HG03439 (cell line): ENCODE data around the gene IL22RA1.

Experiments
- ATAC-seq: cut with Tn5 transposase; IDR thresholded peaks from one replicate; pipeline ENCODE4 v1.9.1; 2021; ENCODE audit warnings: mild to moderate bottlenecking, moderate library complexity; ENCODE audit not compliant: unreplicated experiment

The IL22RA1 gene

DNA sequence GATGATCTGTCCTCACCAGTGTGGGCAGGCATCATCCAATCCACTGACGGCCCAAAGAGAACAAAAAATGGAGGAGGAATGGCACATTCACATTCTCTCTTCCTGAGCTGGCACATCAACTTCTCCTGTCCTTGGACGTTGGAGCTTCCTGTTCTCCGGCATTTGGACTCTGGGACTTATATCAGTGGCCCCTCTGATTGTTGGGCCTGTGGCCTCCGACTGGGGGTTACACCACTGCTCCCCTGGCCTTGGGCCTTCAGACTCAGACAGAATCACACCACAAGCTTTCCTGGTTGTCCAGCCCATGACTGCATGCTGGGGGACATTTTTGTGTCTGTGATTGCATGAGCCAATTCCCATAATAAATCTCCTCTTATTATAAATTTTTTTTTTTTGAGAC lies 24.1 kb upstream of the IL22RA1 start:
- ATAC-seq = no peak

DNA sequence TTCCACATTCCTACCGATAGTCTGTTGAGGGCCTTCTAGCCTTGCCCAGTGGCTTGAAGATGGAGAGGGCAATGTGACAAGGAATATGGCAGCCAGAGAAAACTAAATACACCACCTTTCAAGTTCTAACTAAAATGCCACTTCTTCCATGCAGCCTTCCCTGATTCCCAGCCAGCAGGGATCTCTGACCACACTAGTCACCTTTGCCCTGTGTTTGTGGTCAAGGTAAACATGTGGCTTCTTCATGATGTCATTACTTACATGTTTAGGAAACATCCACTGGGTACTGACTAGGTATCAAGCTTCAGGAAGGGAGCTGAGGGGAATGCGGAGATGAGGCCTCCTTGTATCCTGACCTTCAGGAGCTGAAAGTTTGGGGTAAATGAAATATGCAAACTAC lies 22.6 kb upstream of the IL22RA1 start:
- ATAC-seq = no peak

DNA sequence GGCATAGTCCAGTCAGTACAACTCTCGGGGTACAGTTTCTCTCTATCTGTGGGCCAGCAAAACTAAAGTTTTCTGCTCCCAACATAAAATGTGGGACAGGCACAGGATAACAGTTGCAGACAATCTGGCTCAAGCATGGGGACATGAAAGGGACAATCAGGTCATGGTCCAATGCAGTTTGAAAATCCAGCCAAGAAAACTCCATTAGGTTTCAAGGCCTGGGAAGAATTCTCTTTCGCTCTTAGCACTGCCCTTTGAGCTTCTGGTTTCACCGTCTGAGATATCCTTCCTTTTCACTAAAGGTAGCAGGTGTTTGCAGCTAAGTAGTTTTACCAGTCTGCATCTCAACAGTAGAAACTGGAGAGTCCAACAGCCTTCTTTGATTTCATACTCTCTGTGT lies 21.1 kb upstream of the IL22RA1 start:
- ATAC-seq = no peak

DNA sequence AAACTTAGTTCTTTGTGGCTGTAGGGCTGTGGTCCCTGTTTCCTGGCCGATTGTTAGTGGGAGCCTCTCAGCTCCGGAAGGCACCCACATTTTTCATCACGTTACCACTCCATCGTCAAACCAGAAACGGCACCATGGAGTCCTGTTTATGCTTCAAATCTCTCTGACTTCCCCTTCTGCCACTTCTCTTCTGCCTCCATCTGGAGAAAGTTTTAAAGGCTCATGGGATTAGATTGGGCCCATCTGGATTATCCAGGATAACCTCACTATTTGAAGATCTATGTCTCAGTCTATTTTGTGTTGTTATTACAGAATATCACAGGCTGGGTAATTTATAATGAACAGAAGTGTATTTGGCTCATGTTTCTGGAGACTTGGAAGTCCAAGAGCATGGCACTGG lies 19.3 kb upstream of the IL22RA1 start:
- no peak for ATAC-seq

DNA sequence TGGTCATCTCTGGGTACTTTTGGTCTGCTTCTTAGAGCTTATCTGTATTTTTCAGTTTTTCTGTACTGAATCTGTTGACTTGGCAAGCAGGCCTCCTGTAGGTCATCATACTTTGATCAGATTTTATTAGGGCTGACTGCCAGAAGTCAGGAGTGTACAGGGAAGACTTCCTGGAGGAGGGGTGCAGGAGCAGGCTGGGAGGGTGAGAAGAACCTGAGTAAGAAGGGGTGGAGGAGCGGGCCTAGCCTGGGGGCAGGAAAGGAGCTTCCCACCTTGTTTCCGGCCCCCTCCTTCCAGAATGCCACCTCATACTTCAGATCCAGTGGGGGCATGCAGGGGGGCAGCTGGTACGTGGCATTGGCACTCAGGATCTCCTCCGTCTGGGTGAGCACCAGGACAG lies 18.3 kb upstream of the IL22RA1 start:
- no peak for ATAC-seq

DNA sequence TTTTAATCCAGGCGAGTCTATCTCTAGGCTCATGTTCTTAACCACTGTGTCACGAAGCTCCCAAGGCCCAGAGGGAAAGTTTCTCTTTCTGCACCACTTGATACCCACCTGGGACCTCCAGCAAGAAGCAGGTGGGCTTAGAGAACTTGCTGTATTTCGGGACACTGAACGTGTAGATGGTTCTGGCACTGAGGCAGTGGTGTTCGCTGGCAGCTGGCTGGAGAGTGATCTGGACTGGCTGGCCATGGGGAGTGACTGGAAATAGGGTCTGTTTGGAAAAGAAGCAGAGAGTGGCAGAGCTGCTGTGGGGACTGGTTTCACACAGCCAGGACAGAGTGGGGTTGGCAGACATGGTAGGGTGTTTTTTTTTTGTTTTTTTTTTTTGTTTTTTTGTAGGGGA lies 16.4 kb upstream of the IL22RA1 start:
- no peak for ATAC-seq

DNA sequence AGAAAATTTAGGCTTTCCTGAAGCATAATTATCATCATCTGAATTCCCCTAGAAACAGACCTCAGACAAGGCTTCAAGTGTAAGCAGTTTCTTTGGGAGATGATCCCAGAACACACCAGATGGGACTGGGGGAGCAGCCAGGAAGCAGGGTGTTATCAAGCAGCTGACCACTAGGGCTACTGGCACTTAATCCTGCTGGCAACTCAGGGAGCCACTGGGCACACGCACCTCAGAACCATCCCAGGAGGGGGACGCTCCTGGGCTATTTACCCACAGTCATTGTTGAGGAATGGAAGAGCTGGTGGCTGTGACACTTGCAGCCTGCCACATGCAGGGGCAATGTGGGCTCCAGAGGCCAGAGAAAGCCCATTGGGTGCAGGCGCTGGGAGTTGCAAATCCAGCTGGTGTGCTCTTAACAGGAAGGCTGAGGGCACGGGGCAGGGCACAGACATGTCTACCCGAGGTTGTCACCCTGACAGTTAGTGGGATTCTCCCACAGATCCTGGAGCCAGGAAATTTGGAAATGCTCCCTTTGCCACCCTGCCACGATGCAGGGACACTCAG lies 15.1 kb upstream of the IL22RA1 start:
- ATAC-seq = no peak

DNA sequence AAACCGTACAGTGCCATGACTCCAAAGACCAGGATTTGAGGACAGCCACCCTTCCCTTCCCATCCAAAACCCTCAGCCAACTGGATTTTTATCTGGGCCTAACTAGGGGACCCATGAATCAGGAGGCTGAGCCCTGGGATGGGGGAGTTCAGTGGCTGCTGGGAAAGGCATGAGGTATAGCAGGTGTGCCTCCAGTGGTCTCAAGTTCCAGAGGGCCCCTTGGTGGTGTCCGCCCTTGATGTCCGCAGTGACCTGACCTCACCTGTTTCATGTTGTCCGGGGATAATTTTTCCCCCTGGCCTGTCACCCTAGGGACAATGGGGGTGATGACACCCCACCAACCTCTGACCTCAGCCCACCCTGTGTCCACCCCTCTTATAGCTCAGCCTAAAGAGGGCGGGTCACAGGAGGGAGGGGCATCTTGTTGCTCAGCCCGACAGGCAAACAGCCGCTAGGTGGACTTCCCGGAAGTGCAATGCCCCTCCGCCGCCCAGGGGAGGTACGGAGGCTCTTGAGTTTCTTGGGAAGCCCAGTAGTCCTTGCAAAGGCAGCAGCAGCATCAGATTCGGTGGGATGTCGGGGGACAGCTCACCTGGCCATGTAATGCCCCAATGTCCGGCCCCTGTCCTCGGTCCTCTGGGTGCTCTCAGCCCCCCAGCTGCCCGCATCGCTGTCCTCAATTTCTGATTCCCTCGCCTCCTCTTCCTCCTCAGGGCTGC lies 13.8 kb upstream of the IL22RA1 start:
- no peak for ATAC-seq

DNA sequence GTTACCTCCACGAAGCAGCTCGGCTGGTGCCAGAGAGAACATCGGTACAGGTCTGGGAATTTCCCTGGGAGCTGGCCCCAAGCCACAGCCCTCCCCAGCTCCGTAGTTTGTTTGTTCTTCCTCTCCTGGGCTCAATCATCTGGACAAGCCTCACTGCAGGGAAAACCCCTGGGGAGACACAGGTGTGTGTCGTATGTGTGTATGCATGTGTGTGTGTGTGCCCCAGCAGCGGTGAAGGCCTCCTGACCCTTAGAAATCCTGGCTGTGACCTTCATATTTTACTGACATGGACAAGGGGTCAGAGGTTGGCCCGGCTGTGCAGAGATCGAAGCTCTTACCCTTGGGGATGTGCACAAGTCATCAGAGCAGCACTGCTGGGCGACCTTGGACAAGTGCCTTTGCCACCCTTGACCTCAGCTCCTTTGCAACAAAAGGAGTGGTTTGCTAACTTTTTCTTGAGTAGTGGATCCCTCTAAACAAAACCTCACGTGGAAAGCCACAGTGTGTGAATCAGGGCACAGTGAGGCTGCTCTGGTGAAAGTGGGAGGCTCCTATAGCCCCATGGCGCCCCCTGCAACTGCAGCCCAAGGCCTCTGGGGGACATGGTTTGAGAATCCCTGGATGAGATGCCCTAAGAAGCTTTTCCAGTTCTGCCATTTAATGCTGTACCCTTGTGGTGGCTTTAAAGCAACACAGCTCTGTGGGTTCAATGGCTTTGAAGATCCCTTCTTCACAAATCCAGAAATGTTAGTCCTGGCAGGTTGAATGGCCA lies 12.3 kb upstream of the IL22RA1 start:
- no peak for ATAC-seq

DNA sequence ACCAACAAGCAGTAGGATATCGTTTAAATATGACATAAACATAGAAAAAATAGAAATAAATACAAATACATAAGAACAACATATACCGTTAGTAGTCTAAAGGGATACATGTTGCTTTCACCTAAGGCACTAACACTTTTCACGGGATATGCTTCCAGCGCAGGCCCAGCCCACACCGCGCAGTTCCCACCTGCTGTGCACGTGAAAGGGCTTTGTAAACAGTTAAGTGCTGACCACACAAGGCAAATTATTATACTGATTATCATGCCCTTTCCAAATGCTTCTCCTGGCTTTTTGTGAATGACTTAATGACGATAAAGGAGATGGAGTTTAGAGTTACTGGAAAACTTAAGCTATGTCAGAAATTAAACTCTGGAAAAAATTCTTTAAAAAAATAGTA lies 11.3 kb upstream of the IL22RA1 start:
- ATAC-seq = no peak

DNA sequence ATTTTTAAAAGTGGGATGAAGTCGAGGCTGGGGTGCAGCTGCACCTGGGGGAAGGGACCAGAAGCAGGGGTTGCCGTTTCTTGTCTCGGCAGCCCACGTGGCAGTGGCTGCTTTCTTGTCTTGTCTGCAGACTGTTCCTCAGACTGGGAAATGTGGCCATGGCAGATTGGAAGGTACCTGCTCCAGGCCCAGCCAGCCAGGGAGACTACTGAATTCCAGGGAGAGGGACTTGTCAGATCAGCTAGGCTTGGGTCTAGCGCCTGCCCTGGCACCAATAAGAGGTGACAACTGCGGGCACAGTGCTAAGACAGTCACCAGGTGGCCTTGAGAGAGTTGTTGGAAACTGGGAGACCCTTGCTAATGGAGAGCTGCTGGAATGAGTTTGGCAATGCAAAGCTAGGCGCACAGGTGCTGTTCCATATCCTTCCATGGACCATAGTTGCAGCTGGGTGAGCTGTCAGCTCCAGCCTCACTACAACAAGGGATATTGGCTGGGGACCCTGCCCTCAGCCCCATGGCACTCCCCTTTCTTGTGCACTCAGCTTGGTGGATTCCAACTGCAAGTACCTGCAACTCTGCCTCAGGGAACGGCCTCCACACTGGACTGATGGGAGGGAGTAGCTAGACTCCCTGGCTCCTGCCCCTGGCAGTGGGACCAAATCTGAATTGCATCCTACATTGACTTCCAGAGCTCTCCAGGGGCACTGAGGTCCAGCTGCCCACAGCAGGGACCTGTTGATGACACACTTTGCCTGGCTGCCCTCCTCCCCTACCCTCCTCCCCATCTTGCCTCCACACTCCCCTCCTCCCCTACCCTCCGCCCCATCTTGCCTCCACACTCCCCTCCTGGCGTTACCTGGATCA lies 9.9 kb upstream of the IL22RA1 start:
- no peak for ATAC-seq

DNA sequence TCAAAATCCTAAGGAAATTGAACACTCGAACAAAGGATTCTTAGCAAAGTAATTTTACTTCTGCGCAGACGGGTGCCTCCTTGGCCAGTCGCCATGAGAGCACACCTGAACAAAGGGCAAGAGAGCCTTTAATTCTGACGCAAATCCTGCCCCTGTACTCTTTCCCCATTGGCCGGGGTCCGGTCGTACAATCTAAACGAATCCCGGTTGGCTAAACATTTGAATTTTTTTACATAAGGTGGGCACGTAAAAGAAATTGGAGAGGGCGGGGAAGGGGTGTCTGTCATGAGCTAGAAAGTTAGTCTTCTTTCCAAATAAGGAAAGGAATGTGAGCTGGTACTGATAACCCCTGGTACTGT lies 8.2 kb upstream of the IL22RA1 start:
- ATAC-seq = no peak

DNA sequence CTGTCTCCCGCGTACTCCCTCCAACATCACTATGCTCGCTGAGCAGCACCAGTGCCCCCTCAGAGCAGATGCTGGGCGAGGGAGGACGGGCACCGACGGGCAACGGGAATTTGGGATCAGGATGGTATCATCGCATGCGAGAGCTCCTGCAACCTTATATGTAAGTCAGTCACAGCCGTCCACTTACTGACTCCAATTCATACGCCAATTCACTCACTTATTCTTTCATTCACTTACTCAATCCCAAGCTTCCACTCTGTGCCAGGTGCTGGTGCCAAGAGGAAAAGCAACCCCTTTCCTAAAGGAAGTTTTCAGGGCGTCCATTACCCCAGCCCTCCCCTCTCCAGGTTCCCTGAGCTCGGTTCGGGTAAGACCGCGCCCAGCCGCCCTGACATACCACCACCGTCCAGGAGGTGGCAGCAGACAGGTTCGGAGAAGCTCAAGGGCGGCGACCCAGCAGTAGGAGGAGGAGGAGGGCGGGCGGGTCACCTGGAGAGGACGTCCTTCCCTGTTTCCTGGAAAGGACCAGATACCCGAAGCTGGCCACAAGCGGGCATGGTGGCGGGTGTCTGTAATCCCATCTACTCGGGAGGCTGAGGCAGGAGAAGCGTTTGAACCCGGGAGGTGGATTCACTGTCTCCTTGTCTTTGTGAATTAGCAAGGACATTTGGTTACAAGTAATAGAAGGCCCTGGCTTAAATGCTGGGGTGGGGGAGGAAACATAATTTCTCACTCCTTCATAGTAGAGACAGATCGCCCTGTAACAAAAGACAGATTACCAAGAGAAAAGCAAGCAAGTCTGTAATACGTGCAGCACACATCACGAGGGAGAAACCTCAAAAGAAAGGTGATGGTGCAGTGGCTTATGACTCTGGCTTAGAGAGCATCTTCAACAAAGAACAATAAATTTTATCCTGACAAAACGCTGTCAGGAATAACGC lies 7.6 kb upstream of the IL22RA1 start:
- ATAC-seq = peak; percentile 76

DNA sequence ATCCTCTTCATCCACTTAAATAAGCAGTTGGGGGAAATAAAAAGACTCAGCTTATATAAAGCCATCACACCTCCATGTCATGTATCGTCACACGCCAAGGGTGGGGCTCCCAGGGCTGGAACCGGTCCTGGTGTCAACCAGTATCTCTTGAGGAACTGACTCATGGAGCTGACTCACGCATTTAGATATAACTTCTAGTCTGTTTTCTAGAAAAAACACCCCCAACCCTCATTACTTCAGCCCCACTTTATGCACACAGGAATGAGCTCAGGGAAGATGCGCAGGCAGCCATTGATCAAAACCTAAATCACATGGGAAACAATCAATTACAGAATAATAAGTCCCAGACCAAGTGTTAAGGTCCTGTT lies 6.9 kb upstream of the IL22RA1 start:
- ATAC-seq = no peak

DNA sequence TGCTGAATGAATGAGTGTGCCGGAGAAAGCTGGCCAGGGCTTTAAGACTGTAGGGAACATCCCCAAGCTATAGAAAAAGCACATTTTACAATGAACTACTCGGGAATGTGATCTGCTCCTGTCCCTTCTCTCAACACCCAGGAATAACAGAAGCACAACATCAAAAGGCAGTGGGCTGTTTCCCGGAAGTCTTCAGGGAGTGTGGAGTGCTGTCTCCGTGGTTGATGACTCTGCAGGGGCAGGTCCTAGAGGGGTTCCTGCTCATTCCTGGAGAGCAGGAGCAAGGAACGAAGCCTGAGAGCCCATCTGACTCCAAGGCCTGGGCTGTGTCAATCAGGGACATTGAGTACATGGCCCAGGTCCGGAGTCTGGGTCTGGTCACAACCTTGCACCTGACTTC lies 4.9 kb upstream of the IL22RA1 start:
- no peak for ATAC-seq

DNA sequence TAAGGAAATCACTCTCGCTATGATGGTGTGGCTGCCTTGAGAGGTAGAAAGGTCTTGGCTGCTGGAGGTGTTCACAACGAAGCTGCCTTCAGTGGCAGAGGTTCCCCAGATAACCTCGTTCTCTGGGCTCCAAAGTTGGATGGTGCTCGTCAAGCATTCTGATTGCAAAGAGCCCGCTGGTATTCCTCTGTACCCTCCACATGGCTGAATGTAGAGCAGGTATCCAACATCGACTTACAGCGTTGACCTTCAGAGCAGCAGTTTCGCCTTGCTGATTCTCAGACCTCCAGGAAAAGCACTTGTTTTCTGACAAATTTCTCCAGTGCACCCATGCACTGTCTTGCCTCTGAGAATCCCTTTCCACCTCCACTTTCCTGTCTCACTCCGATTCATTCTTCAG lies 4.3 kb upstream of the IL22RA1 start:
- no peak for ATAC-seq

DNA sequence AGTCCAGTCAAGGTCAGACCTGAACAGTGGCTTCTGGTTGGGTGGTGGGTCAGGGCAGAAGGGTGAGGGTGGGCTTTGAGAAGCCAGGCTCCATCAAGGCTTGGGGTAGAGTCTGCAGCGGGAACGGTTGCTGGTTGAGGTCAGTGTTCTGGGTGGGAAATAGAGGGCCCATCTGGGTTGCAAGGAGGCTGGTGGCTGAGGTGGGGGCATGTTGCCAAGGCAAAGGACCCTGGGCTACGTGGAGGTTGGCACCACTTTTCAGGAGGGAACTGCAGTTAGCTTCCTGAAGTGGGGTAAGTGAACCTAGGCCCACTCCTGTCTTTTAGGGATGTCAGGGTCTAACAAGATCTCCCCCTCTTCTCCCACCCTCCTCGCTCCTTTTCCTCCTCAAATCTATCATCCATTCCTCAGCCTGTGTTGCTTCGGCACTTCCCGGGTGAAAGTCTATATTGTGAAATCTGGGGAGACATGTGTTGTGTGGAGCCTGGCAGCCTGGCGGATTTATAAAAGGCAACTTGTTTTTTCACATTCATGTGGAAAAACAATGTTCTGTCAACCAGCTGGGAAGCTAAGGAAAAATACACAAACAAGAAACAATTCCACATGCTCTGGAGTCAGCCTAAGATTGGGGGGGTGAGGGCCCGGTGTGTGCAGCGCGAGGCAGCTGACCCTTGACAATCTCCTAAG lies 1.5 kb downstream of the IL22RA1 start:
- no peak for ATAC-seq

DNA sequence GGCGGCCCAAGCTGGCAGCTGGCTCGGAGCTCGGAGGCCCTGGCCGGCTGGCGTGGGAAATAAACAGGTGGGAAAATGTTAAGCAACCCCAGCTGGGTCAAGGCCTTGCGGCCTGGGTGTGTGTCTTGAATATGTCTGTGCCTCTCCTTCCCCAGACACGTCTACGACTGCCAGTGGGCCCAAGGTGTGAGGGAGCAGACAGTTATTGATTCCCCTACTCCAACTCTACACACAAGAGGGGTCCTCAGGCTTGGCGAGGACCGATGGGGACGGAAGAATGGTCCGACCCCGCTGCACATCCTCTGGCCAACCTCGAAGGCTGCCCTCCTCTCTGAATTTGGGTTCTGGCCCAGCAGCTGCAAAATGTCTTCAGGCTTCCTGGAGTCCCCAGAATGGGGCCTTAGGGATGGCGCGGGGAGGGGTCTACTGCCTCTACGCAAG lies 2.2 kb downstream of the IL22RA1 start:
- no peak for ATAC-seq

DNA sequence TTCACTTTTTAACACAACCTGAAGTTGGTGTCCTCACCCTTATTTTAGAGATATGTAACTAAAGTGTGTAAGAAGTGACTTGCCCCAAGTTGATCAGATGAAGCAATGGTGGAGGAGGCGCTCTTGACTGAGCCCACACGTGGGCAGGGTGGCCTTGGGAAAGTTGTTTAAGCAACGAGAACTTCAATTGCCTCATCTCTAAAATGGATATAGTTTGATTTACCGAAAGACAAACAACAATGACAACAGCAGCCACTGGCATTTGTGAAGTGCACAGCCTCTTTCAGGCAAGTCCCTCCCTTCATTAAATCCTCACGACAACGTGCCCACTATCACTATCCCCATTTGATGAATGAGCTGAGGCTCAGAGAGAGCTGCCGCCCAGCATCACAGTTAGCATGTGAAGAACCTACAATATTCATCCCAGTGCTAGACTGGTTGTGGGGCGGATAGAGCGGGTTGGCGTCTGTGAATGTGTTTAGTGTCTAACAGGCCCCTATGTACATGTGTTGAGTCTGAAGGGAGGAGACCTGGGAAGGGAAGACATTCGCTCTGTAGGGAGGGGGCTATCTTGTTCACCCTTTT lies 3.0 kb downstream of the IL22RA1 start:
- ATAC-seq = no peak

DNA sequence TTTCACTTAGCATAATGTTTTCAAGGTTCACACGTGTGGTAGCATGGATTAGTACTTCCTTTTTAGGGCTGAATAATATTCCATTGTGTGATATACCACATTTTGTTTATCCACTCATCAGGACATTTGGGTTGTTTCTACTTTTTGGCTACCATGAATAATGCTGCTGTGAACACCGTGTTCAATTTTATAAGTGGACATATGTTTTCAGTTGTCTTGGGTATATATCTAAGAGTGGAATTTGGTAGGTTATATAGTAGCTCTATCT lies 3.8 kb downstream of the IL22RA1 start:
- ATAC-seq = no peak
